Measurements from ENCODE around the gene ACP4.

GRCh38 chr19:50822661-50823208, 32.5 kb downstream of the ACP4 start:
- no peak for TF ChIP-seq CTCF (optimal IDR thresholded peaks at IDR 0.05 in 1 of 3, IDR thresholded peaks at IDR 0.05 in 1 of 3, conservative IDR thresholded peaks at IDR 0.05 in 1 of 3; ENCODE audit: extremely low read depth in 1 of 3, insufficient read depth in 2 of 3, low read length in 3 of 3)
- no peak for TF ChIP-seq EZH2 (IDR thresholded peaks at IDR 0.05; ENCODE audit: low read length)

Data from keratinocyte (primary cell).